Right atrium auricular region (tissue), 2 donors: ENCODE results near the gene DPH7. TPM values are rescaled to one million over a fixed set of nuclear protein-coding genes. Genes with fewer than 3 reads are reported as not detected.

Experiments used
- DNase-seq: peaks from one replicate; pipeline ENCODE4 v3.0.0-alpha.2; 2019; ENCODE audit warnings: low spot score
- H3K27ac ChIP-seq, 2 donors: fragments of 200-600 bp; sonication (generic); 1 replicate in 1 of 2; 2 replicates in 1 of 2; pipeline ENCODE4 v1.5.1; 2016 to 2019
- H3K27me3 ChIP-seq, 2 donors: fragments of 200-600 bp; sonication (generic); one replicate each; pipeline versions ENCODE4 v1.5.1 to v1.6.0; 2017 to 2019
- H3K36me3 ChIP-seq: fragments of 200-600 bp; sonication (generic); one replicate; pipeline ENCODE4 v1.5.1; 2016
- H3K4me1 ChIP-seq, 2 donors: fragments of 200-600 bp; sonication (generic); one replicate each; pipeline versions ENCODE4 v1.5.1 to v1.6.0; 2017 to 2019
- H3K4me3 ChIP-seq, 2 donors: fragments of 200-600 bp; sonication (generic); 1 replicate in 1 of 2; 2 replicates in 1 of 2; pipeline ENCODE4 v1.5.1; 2017 to 2019; ENCODE audit warnings: mild to moderate bottlenecking in 1 of 2, moderate library complexity in 1 of 2
- H3K9me3 ChIP-seq, 2 donors: fragments of 200-600 bp; sonication (generic); one replicate each; pipeline ENCODE4 v1.5.1; 2019
- total RNA-seq, 2 donors: library from RNA; depleted of rRNA; stranded (reverse); fragments of >200 nt; gene quantifications; one replicate each; pipeline ENCODE4 v1.1.0, GENCODE V29; 2016
- TF ChIP-seq, protein P1 (sequence below), 2 donors: fragments of 200-600 bp; sonication (generic); IDR thresholded peaks; one replicate each; pipeline ENCODE4 v1.5.1; 2019; ENCODE audit warnings: antibody characterized with exemption in 2 of 2

The DPH7 gene
- total RNA-seq, 2 donors from 2014 or later, result 17.9 to 21.0 TPM

DNA sequence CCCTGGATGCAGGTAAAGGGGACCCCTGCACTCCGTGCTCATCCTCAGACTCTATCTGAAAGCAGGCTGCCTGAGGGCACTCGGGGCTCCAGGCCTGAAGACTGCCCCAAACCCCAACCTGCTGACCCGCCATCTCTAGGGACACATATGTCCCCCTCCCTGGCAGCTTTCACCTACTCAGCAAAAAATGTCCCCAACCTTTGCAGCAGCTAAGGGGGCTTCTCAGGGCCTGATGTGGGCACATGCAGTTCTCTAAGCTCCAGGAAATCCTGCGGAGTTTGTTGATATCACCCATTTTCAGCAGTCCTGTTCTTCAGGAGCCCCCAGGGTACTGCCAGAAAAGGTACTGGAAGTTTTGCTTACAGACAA lies 2.2 kb upstream of the DPH7 start:
- peaks cover 27% of the 10 kb centered on the region for H3K36me3 ChIP-seq
- no peak for DNase-seq
- TF ChIP-seq, protein P1, sequence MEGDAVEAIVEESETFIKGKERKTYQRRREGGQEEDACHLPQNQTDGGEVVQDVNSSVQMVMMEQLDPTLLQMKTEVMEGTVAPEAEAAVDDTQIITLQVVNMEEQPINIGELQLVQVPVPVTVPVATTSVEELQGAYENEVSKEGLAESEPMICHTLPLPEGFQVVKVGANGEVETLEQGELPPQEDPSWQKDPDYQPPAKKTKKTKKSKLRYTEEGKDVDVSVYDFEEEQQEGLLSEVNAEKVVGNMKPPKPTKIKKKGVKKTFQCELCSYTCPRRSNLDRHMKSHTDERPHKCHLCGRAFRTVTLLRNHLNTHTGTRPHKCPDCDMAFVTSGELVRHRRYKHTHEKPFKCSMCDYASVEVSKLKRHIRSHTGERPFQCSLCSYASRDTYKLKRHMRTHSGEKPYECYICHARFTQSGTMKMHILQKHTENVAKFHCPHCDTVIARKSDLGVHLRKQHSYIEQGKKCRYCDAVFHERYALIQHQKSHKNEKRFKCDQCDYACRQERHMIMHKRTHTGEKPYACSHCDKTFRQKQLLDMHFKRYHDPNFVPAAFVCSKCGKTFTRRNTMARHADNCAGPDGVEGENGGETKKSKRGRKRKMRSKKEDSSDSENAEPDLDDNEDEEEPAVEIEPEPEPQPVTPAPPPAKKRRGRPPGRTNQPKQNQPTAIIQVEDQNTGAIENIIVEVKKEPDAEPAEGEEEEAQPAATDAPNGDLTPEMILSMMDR (IDR thresholded peaks at IDR 0.05), result no peak
- no peak overlapping the region for H3K27ac ChIP-seq
- no peaks in the 10 kb centered on the region for H3K27me3 ChIP-seq
- H3K9me3 ChIP-seq, result no peaks in the 10 kb centered on the region
- peaks cover 0 to 34% of the 10 kb centered on the region in 2 donors for H3K4me1 ChIP-seq
- no peak overlapping the region for H3K4me3 ChIP-seq

DNA sequence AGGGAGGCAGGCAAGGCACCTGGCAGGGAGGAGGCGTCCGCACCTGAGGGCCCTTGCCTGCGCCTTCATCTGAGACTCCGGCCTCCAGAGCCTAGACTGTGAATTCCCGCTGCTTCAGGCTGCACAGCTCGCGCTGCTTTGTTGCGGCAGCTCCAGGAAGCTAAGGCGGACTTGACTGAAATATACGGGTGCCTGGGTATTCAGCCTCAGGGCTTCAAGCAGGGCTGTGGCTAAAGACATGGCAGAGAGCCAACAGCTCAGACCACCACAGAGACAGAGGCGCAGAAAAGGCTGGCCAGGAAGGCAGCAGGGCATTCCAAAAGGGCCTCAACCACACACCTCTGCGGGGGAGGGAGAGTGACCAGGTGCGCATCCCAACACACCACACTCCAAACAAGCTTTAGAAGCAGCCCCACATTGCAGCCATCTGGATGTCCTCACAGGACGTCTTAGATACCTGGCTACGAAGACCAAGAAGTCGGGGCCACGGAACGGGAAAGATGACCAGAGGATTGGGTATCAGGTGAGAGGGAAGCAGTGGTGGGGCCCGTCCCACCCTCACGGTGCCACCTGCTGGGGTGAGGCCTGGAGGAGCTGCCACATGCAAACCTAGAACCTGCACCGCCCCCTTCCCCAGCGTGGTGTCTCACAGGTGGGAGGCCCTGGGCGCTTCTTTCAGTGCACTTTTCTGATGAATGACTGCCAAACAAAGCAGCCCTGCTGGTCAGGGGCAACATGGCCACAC lies 1.7 kb upstream of the DPH7 start:
- no peaks in the 10 kb centered on the region for H3K9me3 ChIP-seq
- H3K27ac ChIP-seq, result no peak overlapping the region
- TF ChIP-seq, protein P1 (IDR thresholded peaks at IDR 0.05), result no peak
- peaks cover 24% of the 10 kb centered on the region for H3K36me3 ChIP-seq
- peaks cover 0 to 39% of the 10 kb centered on the region in 2 donors for H3K4me1 ChIP-seq
- H3K27me3 ChIP-seq, result no peaks in the 10 kb centered on the region
- no peak overlapping the region for H3K4me3 ChIP-seq
- DNase-seq, result no peak

DNA sequence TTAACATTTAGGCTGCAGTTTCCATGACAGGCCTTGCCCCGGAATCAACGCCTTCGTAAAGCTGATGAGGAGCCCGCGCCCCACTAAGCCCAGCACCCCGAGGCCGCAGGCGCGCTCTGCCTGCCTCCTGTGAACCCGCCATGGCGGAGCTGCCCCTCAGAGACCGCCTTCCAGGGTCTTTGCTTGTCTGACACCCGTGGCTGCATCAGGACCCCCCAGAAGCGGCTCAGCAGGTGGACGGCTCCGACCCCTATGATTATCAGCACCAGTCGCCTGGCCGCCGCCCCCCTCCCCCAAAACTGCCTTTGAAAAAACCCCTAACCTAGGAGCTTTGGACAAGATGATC lies 507 bp upstream of the DPH7 start:
- peak overlapping the region; percentile 90 to 98 for H3K4me3 ChIP-seq
- H3K9me3 ChIP-seq, result no peaks in the 10 kb centered on the region
- DNase-seq, result no peak
- peaks cover 29% of the 10 kb centered on the region for H3K36me3 ChIP-seq
- H3K27ac ChIP-seq, result peak overlapping the region; percentile 84 to 87
- H3K27me3 ChIP-seq, result no peaks in the 10 kb centered on the region
- peaks cover 0 to 51% of the 10 kb centered on the region in 2 donors for H3K4me1 ChIP-seq
- TF ChIP-seq, protein P1 (IDR thresholded peaks at IDR 0.05), result no peak

DNA sequence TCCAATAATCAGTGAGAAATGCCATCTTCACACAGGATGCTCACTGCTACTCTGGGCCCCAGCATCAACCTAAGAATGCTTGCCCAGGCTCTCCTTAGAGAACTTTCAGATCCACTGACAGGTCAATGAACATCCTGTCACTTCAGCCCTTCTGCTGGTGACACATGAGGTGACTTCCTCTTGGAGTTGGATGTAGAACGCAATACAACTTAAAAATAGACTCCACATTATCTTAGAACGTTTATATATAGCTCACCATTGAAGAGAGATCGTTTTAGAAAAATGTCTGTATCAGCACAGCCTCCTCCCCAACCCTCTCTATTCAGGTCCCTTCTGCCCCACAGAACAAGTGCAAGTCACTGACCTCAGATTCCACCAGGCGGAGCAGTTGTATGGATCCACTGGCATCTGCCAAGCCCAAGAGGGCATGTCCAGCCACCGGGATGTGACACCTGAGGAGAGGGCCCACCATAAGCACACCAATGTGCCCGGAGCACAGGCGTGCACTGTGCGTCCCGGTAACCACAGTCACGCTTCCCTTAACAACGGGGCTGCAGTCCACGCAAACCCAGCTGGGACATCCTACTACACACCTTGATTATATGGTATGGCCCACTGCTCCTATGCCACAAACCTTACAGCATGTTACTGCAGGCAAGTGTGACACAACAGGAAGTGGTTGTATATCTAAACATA lies 2.9 kb downstream of the DPH7 start:
- H3K36me3 ChIP-seq, result peaks cover 24% of the 10 kb centered on the region
- TF ChIP-seq, protein P1 (IDR thresholded peaks at IDR 0.05), result no peak

DNA sequence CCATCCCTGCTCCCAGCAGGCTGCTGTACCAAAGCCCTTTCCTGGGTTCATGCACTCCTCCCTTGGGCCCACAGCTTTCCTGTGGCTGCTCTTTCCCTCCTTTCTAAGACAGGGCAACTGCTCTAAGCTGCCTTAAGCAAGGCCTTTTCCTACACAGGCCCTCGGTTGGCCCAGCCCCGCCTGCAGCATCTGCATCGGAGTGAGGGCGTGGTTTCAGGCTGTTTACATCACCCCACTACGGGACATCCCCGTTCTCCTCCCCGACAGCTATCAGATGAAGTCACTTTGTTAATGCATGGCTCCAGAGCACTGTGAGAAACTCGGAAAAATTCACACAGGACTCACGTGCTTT lies 3.4 kb downstream of the DPH7 start:
- no peaks in the 10 kb centered on the region for H3K9me3 ChIP-seq
- H3K4me1 ChIP-seq, result peaks cover 0 to 54% of the 10 kb centered on the region in 2 donors
- TF ChIP-seq, protein P1 (IDR thresholded peaks at IDR 0.05), result no peak
- DNase-seq, result no peak
- H3K27me3 ChIP-seq, result no peaks in the 10 kb centered on the region
- H3K27ac ChIP-seq, result peak overlapping the region; percentile 56 to 66
- peaks cover 24% of the 10 kb centered on the region for H3K36me3 ChIP-seq
- no peak overlapping the region for H3K4me3 ChIP-seq

More for the DNA sequence above, 2.9 kb downstream of the DPH7 start:
- H3K9me3 ChIP-seq, result no peaks in the 10 kb centered on the region
- peak overlapping the region in 1 of 2 donors; percentile 4 for H3K4me3 ChIP-seq
- peaks cover 0 to 54% of the 10 kb centered on the region in 2 donors for H3K4me1 ChIP-seq
- DNase-seq, result no peak
- no peaks in the 10 kb centered on the region for H3K27me3 ChIP-seq
- peak overlapping the region; percentile 66 to 70 for H3K27ac ChIP-seq
